GM12878 (cell line): ENCODE data around the gene ZNF341. TPM values are rescaled to one million over a fixed set of nuclear protein-coding genes. Genes with fewer than 3 reads are reported as not detected.

ENCODE experiments used
- ATAC-seq: fragments of 200-7000 bp; cut with Tn5 transposase; 3 replicates; pipeline ENCODE4 v1.9.1; 2020; ENCODE audit warnings: mild to moderate bottlenecking, moderate library complexity
- BruUV-seq: library from RNA; stranded (reverse); fragments of 400-500 nt; replicated peaks from 2 replicates; lab custom pipeline; 2021; lab: Mats Ljungman, UMichigan
- CTCF ChIA-PET: fragments of 300-600 bp; sonication (Branson Sonifier 250); formaldehyde crosslinking; extraction: SDS; loops from one replicate; lab custom pipeline; 2021; ENCODE audit warnings: inconsistent platforms; lab: Yijun Ruan, JAX
- POLR2A ChIA-PET: fragments of 350-600 bp; formaldehyde crosslinking; extraction: SDS; loops from one replicate; lab custom pipeline; 2021; ENCODE audit warnings: inconsistent platforms; lab: Charles Lee
- RAD21 ChIA-PET: fragments of 300-600 bp; sonication (Branson Sonifier 250); formaldehyde crosslinking; loops from one replicate; lab custom pipeline; 2023; ENCODE audit warnings: antibody characterized with exemption; ENCODE audit not compliant: unreplicated experiment; lab: Charles Lee
- SMC1A ChIA-PET: fragments of 300-600 bp; sonication (Branson Sonifier 250); formaldehyde crosslinking; loops from one replicate; lab custom pipeline; 2023; ENCODE audit not compliant: unreplicated experiment, uncharacterized antibody; lab: Charles Lee
- DNase-seq: peaks from one replicate; pipeline ENCODE4 v3.0.0-alpha.2; 2011; ENCODE audit warnings: low read depth, low spot score
- FAIRE-seq: peaks from 3 replicates; lab custom pipeline; 2011; peaks lifted over from hg19 to GRCh38; lab: Jason Lieb, UNC
- H2AFZ ChIP-seq: 2 replicates; pipeline ENCODE4 v1.6.0; 2011; ENCODE audit warnings: low read depth, low read length, control low read depth; ENCODE audit not compliant: control insufficient read depth
- H3K27ac ChIP-seq: 2 replicates; pipeline ENCODE4 v1.5.1; 2011; ENCODE audit warnings: control low read depth; ENCODE audit not compliant: control insufficient read depth, insufficient read depth
- H3K27me3 ChIP-seq, 2 experiments: replicated peaks in 1 of 2; 2 replicates each; pipeline versions ENCODE4 v1.6.0 to v1.6.1; 2011; ENCODE audit warnings: low read length in 1 of 2; ENCODE audit not compliant: control insufficient read depth in 2 of 2, insufficient read depth in 2 of 2
- H3K36me3 ChIP-seq, 2 experiments: 2 replicates each; pipeline ENCODE4 v1.5.1; 2011; ENCODE audit warnings: low read length in 1 of 2; ENCODE audit not compliant: control insufficient read depth in 2 of 2, insufficient read depth in 2 of 2
- H3K4me1 ChIP-seq: 2 replicates; pipeline ENCODE4 v1.6.1; 2011; ENCODE audit warnings: mild to moderate bottlenecking, low read length, moderate library complexity, mixed read lengths; ENCODE audit not compliant: control insufficient read depth, insufficient read depth
- H3K4me2 ChIP-seq: 2 replicates; pipeline ENCODE4 v1.6.0; 2011; ENCODE audit warnings: control low read depth; ENCODE audit not compliant: control insufficient read depth, insufficient read depth
- H3K4me3 ChIP-seq: fragments of 200-600 bp; sonication (generic); 2 replicates; pipeline ENCODE4 v1.5.1; 2016
- H3K79me2 ChIP-seq: 2 replicates; pipeline ENCODE4 v1.6.0; 2011; ENCODE audit warnings: low read length; ENCODE audit not compliant: control insufficient read depth, insufficient read depth
- H3K9ac ChIP-seq: 2 replicates; pipeline ENCODE4 v1.8.0; 2011; ENCODE audit warnings: low read length, control low read depth, mixed read lengths; ENCODE audit not compliant: control insufficient read depth, insufficient read depth
- H3K9me3 ChIP-seq: replicated peaks from 3 replicates; pipeline ENCODE4 v1.5.1; 2011; ENCODE audit warnings: mild to moderate bottlenecking, low read length; ENCODE audit not compliant: control insufficient read depth, insufficient read depth
- H4K20me1 ChIP-seq: 2 replicates; pipeline ENCODE4 v1.6.0; 2011; ENCODE audit not compliant: control insufficient read depth, insufficient read depth
- CREB1 ChIP-seq: IDR thresholded peaks from 2 replicates; pipeline ENCODE4 v1.6.1; 2012; ENCODE audit warnings: low read depth, mild to moderate bottlenecking, inconsistent platforms
- CREM ChIP-seq: IDR thresholded peaks from 2 replicates; pipeline ENCODE4 v1.6.1; 2014; ENCODE audit warnings: antibody characterized with exemption, low read depth
- FOXK2 ChIP-seq: fragments of 450-650 bp; IDR thresholded peaks from 2 replicates; pipeline ENCODE4 v1.6.1; 2017; ENCODE audit warnings: mild to moderate bottlenecking, moderate library complexity
- KLF5 ChIP-seq: fragments of 450-650 bp; IDR thresholded peaks from 2 replicates; pipeline ENCODE4 v1.6.1; 2014; ENCODE audit warnings: mild to moderate bottlenecking; ENCODE audit not compliant: partially characterized antibody
- NBN ChIP-seq: fragments of 450-650 bp; IDR thresholded peaks from 2 replicates; pipeline ENCODE4 v1.6.1; 2016
- POLR2AphosphoS5 ChIP-seq: IDR thresholded peaks from 2 replicates; pipeline ENCODE4 v1.6.1; 2011; ENCODE audit warnings: mild to moderate bottlenecking, low read length, inconsistent platforms
- SMAD1 ChIP-seq: fragments of 450-650 bp; IDR thresholded peaks from 2 replicates; pipeline ENCODE4 v1.6.1; 2018; ENCODE audit warnings: mild to moderate bottlenecking, low read depth; ENCODE audit not compliant: partially characterized antibody
- WGBS: methylation state at CpG from one replicate; pipeline ENCODE4 v1.1.6; 2016; ENCODE audit warnings: low lambda C conversion rate; ENCODE audit not compliant: insufficient replicate concordance, insufficient coverage; ENCODE audit errors: missing lambda C conversion rate; 5-methylcytosine and 5-hydroxymethylcytosine counted together
- in situ Hi-C: fragments of 300-500 bp; cut with MboI; formaldehyde crosslinking; loops from 9 replicates; pipeline ENCODE4 v1.14.3; 2018; ENCODE audit warnings: mixed read lengths
- intact Hi-C: fragments of 100-400 bp; cut with micrococcal nuclease; formaldehyde crosslinking; loops from one replicate; pipeline ENCODE4 v1.14.2; 2022; ENCODE audit not compliant: unreplicated experiment
- polyA plus RNA-seq, 11 experiments: library from polyadenylated mRNA; depleted of rRNA in 4 of 11; unstranded in 6 of 11; stranded (reverse) in 5 of 11; fragments of >200 nt; fragmentation: Nextera tagmentation in 4 of 11; fragmentation: Illumina TruSeq in 1 of 11; extraction: Ambion mirVana in 4 of 11; extraction: Trizol in 1 of 11; gene quantifications; 1 replicate in 1 of 11; 2 replicates in 10 of 11; pipeline versions ENCODE4 v1.2.1 to v1.2.3, GENCODE V29; 2011 to 2016; ENCODE audit warnings: inconsistent platforms in 2 of 11, missing spikeins in 2 of 11, low read depth in 1 of 11
- total RNA-seq, 4 experiments: library from RNA; depleted of rRNA in 3 of 4; stranded (reverse); fragments of >200 nt in 3 of 4; fragmentation: Illumina TruSeq in 1 of 4; extraction: Trizol in 1 of 4; gene quantifications; 2 replicates each; pipeline versions ENCODE4 v1.2.1 to v1.2.3, GENCODE V29; 2013 to 2021
- TF ChIP-seq, protein P1 (sequence below): IDR thresholded peaks from 2 replicates; pipeline ENCODE4 v1.6.1; 2011; ENCODE audit warnings: borderline replicate concordance, low read depth, mild to moderate bottlenecking, moderate library complexity, low read length; ENCODE audit not compliant: insufficient read depth, poor library complexity, severe bottlenecking
- TF ChIP-seq, protein P2 (sequence below): IDR thresholded peaks from 2 replicates; pipeline ENCODE4 v1.6.1; 2011; ENCODE audit warnings: mild to moderate bottlenecking, low read depth, low read length, moderate library complexity; ENCODE audit not compliant: insufficient replicate concordance
- TF ChIP-seq, protein P3 (sequence below): fragments of 450-650 bp; IDR thresholded peaks from 2 replicates; pipeline ENCODE4 v1.6.1; 2017; ENCODE audit warnings: mild to moderate bottlenecking, moderate library complexity

The ZNF341 gene
- total and polyA plus RNA-seq, 10 of the 15 experiments (the other 5 are each of a cell fraction or from before 2014, with no cell fraction given), result 0.18 to 5.0 (median 2.6) TPM

DNA sequence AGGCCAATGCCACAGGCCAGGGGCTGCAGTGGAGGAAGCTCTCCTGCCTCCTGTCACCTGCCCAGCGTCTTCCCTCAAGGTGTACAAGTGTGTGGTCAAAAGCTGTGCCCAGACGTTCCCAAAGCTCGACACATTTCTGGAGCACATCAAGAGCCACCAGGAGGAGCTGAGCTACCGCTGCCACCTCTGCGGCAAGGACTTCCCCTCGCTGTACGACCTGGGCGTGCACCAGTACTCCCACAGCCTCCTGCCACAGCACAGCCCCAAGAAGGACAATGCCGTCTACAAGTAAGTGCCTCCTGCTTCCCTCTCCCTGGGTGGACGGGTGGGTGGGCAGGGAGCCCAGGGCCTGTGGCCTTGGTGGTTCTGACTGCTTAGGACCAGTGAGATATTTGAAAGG lies 38.2 kb downstream of the ZNF341 start:
- H3K79me2 ChIP-seq, result no peaks in the 10 kb centered on the region
- no peak for TF ChIP-seq KLF5
- TF ChIP-seq, all 136 proteins: peak for 0
- Histone ChIP-seq H3K27ac (no peak overlapping the region), H2AFZ (no peak overlapping the region), H3K4me3 (no peak overlapping the region), H4K20me1 (no peaks in the 10 kb centered on the region), H3K4me1 (peaks cover 20% of the 10 kb centered on the region), H3K36me3 (peaks cover 0 to 4% of the 10 kb centered on the region in 2 experiments; a peak in 3 of 4 replicates), H3K27me3 (no peaks in the 10 kb centered on the region), H3K4me2 (no peak overlapping the region), H3K9ac (no peak overlapping the region), H3K9me3 (no peaks in the 10 kb centered on the region)
- intact Hi-C loops (no loop called here), in situ Hi-C loops (no loop called here)
- no TSS peak for BruUV-seq
- ATAC-seq (no peak), DNase-seq (no peak), FAIRE-seq (no peak)
- SMC1A ChIA-PET, result interaction anchor here (1.0 kb wide), 1 partner anchor 81 kb away, joined by 3 read pairs; no protein-coding TSS in a partner anchor
- CTCF ChIA-PET, result no interaction called here
- WGBS, result 91% methylated on average over 10 of the region's 10 CpGs
- RAD21 ChIA-PET, result no interaction called here
- POLR2A ChIA-PET, result interaction anchor here (1.5 kb wide), 1 partner anchor 10 kb away, joined by 3 read pairs; no protein-coding TSS in a partner anchor

DNA sequence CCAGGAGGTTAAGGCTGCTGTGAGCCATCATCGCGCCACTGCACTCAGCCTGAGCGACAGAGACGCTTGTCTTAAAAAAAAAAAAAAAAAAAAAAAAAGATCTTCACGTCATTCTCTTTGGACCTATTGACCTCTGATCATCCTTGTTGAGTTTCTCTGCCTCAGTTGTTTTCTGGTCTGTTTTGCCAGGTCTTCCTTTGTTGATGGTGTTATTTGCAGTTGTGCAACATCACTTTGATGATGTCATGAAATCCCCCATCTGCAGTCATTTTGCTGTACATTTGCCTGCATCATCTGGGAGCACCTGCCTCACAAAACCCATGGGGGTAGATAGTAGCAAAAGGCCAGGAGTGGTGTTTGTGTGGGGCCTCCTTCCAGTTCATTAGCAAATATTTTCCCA lies 40.1 kb downstream of the ZNF341 start:
- in situ Hi-C loops, result no loop called here
- WGBS, result no CpG with 5 or more reads among the region's 5 CpGs
- POLR2A ChIA-PET, result interaction anchor here (1.1 kb wide), 1 partner anchor 40 kb away, joined by 5 read pairs; the partner anchor contains the start of gene ZNF341
- intact Hi-C loops, result loop anchor here (1.0 kb wide), 1 partner anchor 39 kb away; no protein-coding TSS in a partner anchor
- no peak for DNase-seq
- Histone ChIP-seq H3K79me2 (no peaks in the 10 kb centered on the region), H3K27me3 (no peaks in the 10 kb centered on the region), H4K20me1 (no peaks in the 10 kb centered on the region), H3K4me1 (peaks cover 24% of the 10 kb centered on the region), H3K9me3 (no peaks in the 10 kb centered on the region), H3K9ac (no peak overlapping the region), H2AFZ (no peak overlapping the region), H3K4me2 (no peak overlapping the region), H3K4me3 (no peak overlapping the region), H3K36me3 (peaks cover 0 to under 1% of the 10 kb centered on the region in 2 experiments; a peak in 1 of 4 replicates), H3K27ac (no peak overlapping the region)
- RAD21 ChIA-PET, result interaction anchor here (0.7 to 1.6 kb wide), 2 partner anchors 9 to 39 kb away, joined by 3 to 5 read pairs; no protein-coding TSS in a partner anchor
- ATAC-seq, result no peak
- no peak for FAIRE-seq
- SMC1A ChIA-PET, result interaction anchor here (0.6 to 1.8 kb wide), 4 partner anchors 12 to 39 kb away, joined by 3 to 6 read pairs (median 4); partner anchors contain the start of gene ZNF341
- CTCF ChIA-PET, result interaction anchor here (1.5 kb wide), 1 partner anchor 40 kb away, joined by 3 read pairs; the partner anchor contains the start of gene ZNF341
- BruUV-seq, result no TSS peak
- TF ChIP-seq, protein P1, sequence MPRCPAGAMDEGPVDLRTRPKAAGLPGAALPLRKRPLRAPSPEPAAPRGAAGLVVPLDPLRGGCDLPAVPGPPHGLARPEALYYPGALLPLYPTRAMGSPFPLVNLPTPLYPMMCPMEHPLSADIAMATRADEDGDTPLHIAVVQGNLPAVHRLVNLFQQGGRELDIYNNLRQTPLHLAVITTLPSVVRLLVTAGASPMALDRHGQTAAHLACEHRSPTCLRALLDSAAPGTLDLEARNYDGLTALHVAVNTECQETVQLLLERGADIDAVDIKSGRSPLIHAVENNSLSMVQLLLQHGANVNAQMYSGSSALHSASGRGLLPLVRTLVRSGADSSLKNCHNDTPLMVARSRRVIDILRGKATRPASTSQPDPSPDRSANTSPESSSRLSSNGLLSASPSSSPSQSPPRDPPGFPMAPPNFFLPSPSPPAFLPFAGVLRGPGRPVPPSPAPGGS, result peak; percentile 42
- no peak for TF ChIP-seq NBN
- TF ChIP-seq FOXK2, result no peak
- no peak for TF ChIP-seq SMAD1
- TF ChIP-seq CREB1, result peak; percentile 63; the same call in 1 of the 2 replicates
- TF ChIP-seq, protein P2, sequence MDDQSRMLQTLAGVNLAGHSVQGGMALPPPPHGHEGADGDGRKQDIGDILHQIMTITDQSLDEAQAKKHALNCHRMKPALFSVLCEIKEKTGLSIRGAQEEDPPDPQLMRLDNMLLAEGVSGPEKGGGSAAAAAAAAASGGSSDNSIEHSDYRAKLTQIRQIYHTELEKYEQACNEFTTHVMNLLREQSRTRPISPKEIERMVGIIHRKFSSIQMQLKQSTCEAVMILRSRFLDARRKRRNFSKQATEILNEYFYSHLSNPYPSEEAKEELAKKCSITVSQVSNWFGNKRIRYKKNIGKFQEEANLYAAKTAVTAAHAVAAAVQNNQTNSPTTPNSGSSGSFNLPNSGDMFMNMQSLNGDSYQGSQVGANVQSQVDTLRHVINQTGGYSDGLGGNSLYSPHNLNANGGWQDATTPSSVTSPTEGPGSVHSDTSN, result no peak
- TF ChIP-seq, protein P3, sequence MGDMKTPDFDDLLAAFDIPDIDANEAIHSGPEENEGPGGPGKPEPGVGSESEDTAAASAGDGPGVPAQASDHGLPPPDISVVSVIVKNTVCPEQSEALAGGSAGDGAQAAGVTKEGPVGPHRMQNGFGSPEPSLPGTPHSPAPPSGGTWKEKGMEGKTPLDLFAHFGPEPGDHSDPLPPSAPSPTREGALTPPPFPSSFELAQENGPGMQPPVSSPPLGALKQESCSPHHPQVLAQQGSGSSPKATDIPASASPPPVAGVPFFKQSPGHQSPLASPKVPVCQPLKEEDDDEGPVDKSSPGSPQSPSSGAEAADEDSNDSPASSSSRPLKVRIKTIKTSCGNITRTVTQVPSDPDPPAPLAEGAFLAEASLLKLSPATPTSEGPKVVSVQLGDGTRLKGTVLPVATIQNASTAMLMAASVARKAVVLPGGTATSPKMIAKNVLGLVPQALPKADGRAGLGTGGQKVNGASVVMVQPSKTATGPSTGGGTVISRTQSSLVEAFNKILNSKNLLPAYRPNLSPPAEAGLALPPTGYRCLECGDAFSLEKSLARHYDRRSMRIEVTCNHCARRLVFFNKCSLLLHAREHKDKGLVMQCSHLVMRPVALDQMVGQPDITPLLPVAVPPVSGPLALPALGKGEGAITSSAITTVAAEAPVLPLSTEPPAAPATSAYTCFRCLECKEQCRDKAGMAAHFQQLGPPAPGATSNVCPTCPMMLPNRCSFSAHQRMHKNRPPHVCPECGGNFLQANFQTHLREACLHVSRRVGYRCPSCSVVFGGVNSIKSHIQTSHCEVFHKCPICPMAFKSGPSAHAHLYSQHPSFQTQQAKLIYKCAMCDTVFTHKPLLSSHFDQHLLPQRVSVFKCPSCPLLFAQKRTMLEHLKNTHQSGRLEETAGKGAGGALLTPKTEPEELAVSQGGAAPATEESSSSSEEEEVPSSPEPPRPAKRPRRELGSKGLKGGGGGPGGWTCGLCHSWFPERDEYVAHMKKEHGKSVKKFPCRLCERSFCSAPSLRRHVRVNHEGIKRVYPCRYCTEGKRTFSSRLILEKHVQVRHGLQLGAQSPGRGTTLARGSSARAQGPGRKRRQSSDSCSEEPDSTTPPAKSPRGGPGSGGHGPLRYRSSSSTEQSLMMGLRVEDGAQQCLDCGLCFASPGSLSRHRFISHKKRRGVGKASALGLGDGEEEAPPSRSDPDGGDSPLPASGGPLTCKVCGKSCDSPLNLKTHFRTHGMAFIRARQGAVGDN, result no peak
- TF ChIP-seq POLR2AphosphoS5, result no peak
- peak; percentile 41; the same call in 1 of the 2 replicates for TF ChIP-seq CREM
